SK-N-SH (cell line): ENCODE measurements around the gene ADCY4. TPM values are rescaled to one million over a fixed set of nuclear protein-coding genes. Genes with fewer than 3 reads are reported as not detected.

Experiments used
- CTCF ChIA-PET: fragments of 300-600, 350-600 bp; formaldehyde crosslinking; extraction: SDS; loops from one replicate; lab custom pipeline; 2021; lab: Yijun Ruan, JAX
- POLR2A ChIA-PET: fragments of 350-600 bp; sonication (Branson Sonifier 250); formaldehyde crosslinking; extraction: SDS; loops from one replicate; lab custom pipeline; 2020; ENCODE audit warnings: antibody characterized with exemption, inconsistent platforms; lab: Yijun Ruan, JAX
- DNase-seq: peaks from one replicate; pipeline ENCODE4 v3.0.0; 2012
- H2AFZ ChIP-seq: fragments of 200-600 bp; sonication (generic); 2 replicates; pipeline ENCODE4 v1.8.1; 2016; ENCODE audit warnings: antibody characterized with exemption, mild to moderate bottlenecking, low read depth
- H3F3A ChIP-seq: fragments of 200-600 bp; sonication (generic); replicated peaks from 2 replicates; pipeline ENCODE3; 2016; ENCODE audit warnings: antibody characterized with exemption, mild to moderate bottlenecking; ENCODE audit not compliant: insufficient read depth
- H3K27ac ChIP-seq, 2 experiments: fragments of 200-500 bp in 1 of 2; fragments of 200-600 bp in 1 of 2; sonication (Bioruptor generic) in 1 of 2; sonication (generic), shearing (Covaris generic) in 1 of 2; 2 replicates each; pipeline versions ENCODE4 v1.5.1 to v1.6.1; 2014 to 2016; ENCODE audit warnings: low read depth in 2 of 2, inconsistent platforms in 1 of 2, low read length in 1 of 2, mild to moderate bottlenecking in 1 of 2, mixed read lengths in 1 of 2
- H3K27me3 ChIP-seq: fragments of 200-600 bp; sonication (generic), shearing (Covaris generic); 2 replicates; pipeline ENCODE4 v1.6.1; 2016; ENCODE audit warnings: mixed run types; ENCODE audit not compliant: insufficient read depth
- H3K36me3 ChIP-seq, 2 experiments: fragments of 200-500 bp in 1 of 2; fragments of 200-600 bp in 1 of 2; sonication (Bioruptor generic) in 1 of 2; sonication (generic) in 1 of 2; replicated peaks in 1 of 2; 2 replicates each; pipeline versions ENCODE3 to v1.5.1; 2014 to 2016; ENCODE audit warnings: low read length in 1 of 2, mild to moderate bottlenecking in 1 of 2; ENCODE audit not compliant: insufficient read depth in 2 of 2, control insufficient read depth in 1 of 2
- H3K4me1 ChIP-seq, 2 experiments: fragments of 200-500 bp in 1 of 2; fragments of 200-600 bp in 1 of 2; sonication (Bioruptor generic) in 1 of 2; sonication (generic), shearing (Covaris generic) in 1 of 2; 2 replicates each; pipeline versions ENCODE4 v1.5.1 to v1.6.1; 2014 to 2016; ENCODE audit warnings: low read depth in 1 of 2, low read length in 1 of 2, mixed run types in 1 of 2; ENCODE audit not compliant: insufficient read depth in 2 of 2, control insufficient read depth in 1 of 2
- H3K4me2 ChIP-seq: fragments of 200-600 bp; sonication (generic), shearing (Covaris generic); 2 replicates; pipeline ENCODE4 v1.6.1; 2017; ENCODE audit warnings: mixed run types
- H3K4me3 ChIP-seq, 2 experiments: fragments of 200-500 bp in 1 of 2; fragments of 200-600 bp in 1 of 2; sonication (Bioruptor generic) in 1 of 2; sonication (generic), shearing (Covaris generic) in 1 of 2; 2 replicates each; pipeline versions ENCODE4 v1.5.1 to v1.8.1; 2014 to 2016; ENCODE audit warnings: low read depth in 2 of 2, inconsistent platforms in 1 of 2, low read length in 1 of 2, mild to moderate bottlenecking in 1 of 2, mixed read lengths in 1 of 2, moderate library complexity in 1 of 2
- H3K79me2 ChIP-seq: fragments of 200-600 bp; sonication (generic); 2 replicates; pipeline ENCODE4 v1.8.1; 2017; ENCODE audit warnings: mild to moderate bottlenecking; ENCODE audit not compliant: insufficient read depth
- H3K9ac ChIP-seq: fragments of 200-600 bp; sonication (generic); 2 replicates; pipeline ENCODE4 v1.6.1; 2017; ENCODE audit warnings: mixed run types
- H3K9me2 ChIP-seq: fragments of 200-600 bp; sonication (generic); 2 replicates; pipeline ENCODE4 v1.6.1; 2017; ENCODE audit warnings: mixed run types
- H3K9me3 ChIP-seq: fragments of 200-600 bp; sonication (generic); 2 replicates; pipeline ENCODE4 v1.6.1; 2017; ENCODE audit warnings: mixed run types, mild to moderate bottlenecking, moderate library complexity
- H4K20me1 ChIP-seq: fragments of 200-600 bp; sonication (generic); 2 replicates; pipeline ENCODE4 v1.6.1; 2017; ENCODE audit warnings: mild to moderate bottlenecking, mixed run types; ENCODE audit not compliant: insufficient read depth
- ELF1 ChIP-seq: IDR thresholded peaks from 2 replicates; pipeline ENCODE4 v1.4.0; 2012
- EZH2phosphoT487 ChIP-seq: fragments of 200-600 bp; sonication (generic); IDR thresholded peaks from 2 replicates; pipeline ENCODE4 v1.6.1; 2017; ENCODE audit warnings: low read depth, mixed run types, mild to moderate bottlenecking, antibody characterized with exemption, moderate library complexity, borderline replicate concordance
- FOSL2 ChIP-seq: IDR thresholded peaks from 2 replicates; pipeline ENCODE4 v1.4.0; 2012; ENCODE audit warnings: low read depth, mild to moderate bottlenecking, moderate library complexity, borderline replicate concordance
- FOXJ3 ChIP-seq: sonication (generic); formaldehyde crosslinking; IDR thresholded peaks from 2 replicates; pipeline ENCODE4 v1.5.1; 2020; ENCODE audit warnings: mild to moderate bottlenecking, missing genetic modification reagents
- GABPA ChIP-seq: IDR thresholded peaks from 2 replicates; pipeline ENCODE4 v1.4.0; 2012; ENCODE audit warnings: low read depth, mild to moderate bottlenecking
- IRF3 ChIP-seq: fragments of 150-350 bp; IDR thresholded peaks from 2 replicates; pipeline ENCODE4 v1.6.1; 2016; ENCODE audit warnings: mild to moderate bottlenecking, low read depth, low read length
- MAX ChIP-seq: IDR thresholded peaks from 2 replicates; pipeline ENCODE4 v1.4.0; 2012; ENCODE audit warnings: low read depth
- MEF2A ChIP-seq: IDR thresholded peaks from 2 replicates; pipeline ENCODE4 v1.4.0; 2012; ENCODE audit warnings: low read depth, borderline replicate concordance
- MXI1 ChIP-seq: IDR thresholded peaks from 2 replicates; pipeline ENCODE4 v1.6.1; 2012; ENCODE audit warnings: mild to moderate bottlenecking, low read depth, low read length, improper control_type of control experiment
- NFIC ChIP-seq: IDR thresholded peaks from 2 replicates; pipeline ENCODE4 v1.4.0; 2012; ENCODE audit warnings: borderline replicate concordance
- NRF1 ChIP-seq: IDR thresholded peaks from 2 replicates; pipeline ENCODE4 v1.6.1; 2012; ENCODE audit warnings: low read depth, mild to moderate bottlenecking, low read length
- POLR2AphosphoS5 ChIP-seq: IDR thresholded peaks from 2 replicates; pipeline ENCODE4 v1.6.1; 2012; ENCODE audit warnings: low read depth, low read length
- RAD21 ChIP-seq: IDR thresholded peaks from 2 replicates; pipeline ENCODE4 v1.6.1; 2012; ENCODE audit warnings: mild to moderate bottlenecking, low read length
- RCOR1 ChIP-seq: fragments of 150-350 bp; IDR thresholded peaks from 2 replicates; pipeline ENCODE4 v1.6.1; 2017; ENCODE audit warnings: antibody characterized with exemption, low read length
- RFX5 ChIP-seq: IDR thresholded peaks from 2 replicates; pipeline ENCODE4 v1.6.1; 2012; ENCODE audit warnings: mild to moderate bottlenecking, improper control_type of control experiment, low read length
- SMC3 ChIP-seq: IDR thresholded peaks from 2 replicates; pipeline ENCODE4 v1.6.1; 2012; ENCODE audit warnings: low read depth, low read length, improper control_type of control experiment
- TAF1 ChIP-seq: IDR thresholded peaks from 2 replicates; pipeline ENCODE4 v1.6.1; 2012; ENCODE audit warnings: low read depth, mild to moderate bottlenecking, low read length, moderate library complexity, borderline replicate concordance
- TCF12 ChIP-seq: IDR thresholded peaks from 2 replicates; pipeline ENCODE4 v1.4.0; 2012
- USF2 ChIP-seq: fragments of 150-350 bp; IDR thresholded peaks from 2 replicates; pipeline ENCODE4 v1.6.1; 2017; ENCODE audit warnings: antibody characterized with exemption, low read length, low read depth, borderline replicate concordance
- YY1 ChIP-seq: IDR thresholded peaks from 2 replicates; pipeline ENCODE4 v1.4.0; 2012; ENCODE audit warnings: low read depth, mild to moderate bottlenecking
- WGBS: methylation state at CpG from one replicate; pipeline ENCODE4 v1.1.6; 2017; ENCODE audit warnings: low lambda C conversion rate; 5-methylcytosine and 5-hydroxymethylcytosine counted together
- polyA plus RNA-seq, 3 experiments: library from polyadenylated mRNA; depleted of rRNA; stranded (reverse); fragments of >200 nt; gene quantifications; 2 replicates each; pipeline ENCODE4 v1.2.3, GENCODE V29; 2012
- TF ChIP-seq, protein P1 (sequence below): IDR thresholded peaks from 2 replicates; pipeline ENCODE4; 2012

ADCY4 gene
- polyA plus RNA-seq, 1 of the 3 experiments (the other 2 are of a cell fraction) = 0.08 TPM

GRCh38 chr14:24330973-24331674 lies 3.7 kb downstream of the ADCY4 start:
- Histone ChIP-seq H3K4me2 (no peak overlapping the region), H3K27me3 (peaks cover 23% of the 10 kb centered on the region), H3K27ac (no peak overlapping the region), H3K9me2 (no peaks in the 10 kb centered on the region), H3K79me2 (no peaks in the 10 kb centered on the region), H3F3A (no peaks in the 10 kb centered on the region), H3K9ac (no peak overlapping the region), H3K4me3 (no peak overlapping the region), H4K20me1 (no peaks in the 10 kb centered on the region), H3K36me3 (no peaks in the 10 kb centered on the region), H2AFZ (no peak overlapping the region), H3K4me1 (peaks cover 0 to 21% of the 10 kb centered on the region in 2 experiments; a peak in 1 of 4 replicates), H3K9me3 (no peaks in the 10 kb centered on the region)
- TF ChIP-seq MAX = no peak
- no peak for TF ChIP-seq USF2
- TF ChIP-seq MXI1 = no peak
- no peak for TF ChIP-seq RAD21
- no peak for TF ChIP-seq TCF12
- no peak for TF ChIP-seq NRF1
- no peak for TF ChIP-seq NFIC
- no peak for DNase-seq
- ChIA-PET CTCF (interaction anchor here (0.7 to 12.7 kb wide), 14 partner anchors 10 to 115 kb away, joined by 3 to 445 read pairs (median 4); partner anchors contain the start of genes CBLN3, CIDEB, DHRS1 and KHNYN), POLR2A (interaction anchor here (1.2 kb wide), 1 partner anchor 101 kb away, joined by 3 read pairs; no protein-coding TSS in a partner anchor)
- WGBS = 82% methylated on average over 9 of the region's 10 CpGs

GRCh38 chr14:24329736-24330135 lies 5.1 kb downstream of the ADCY4 start:
- Histone ChIP-seq H3F3A (no peaks in the 10 kb centered on the region), H3K4me2 (no peak overlapping the region), H3K27ac (no peak overlapping the region), H3K4me3 (no peak overlapping the region), H3K27me3 (peaks cover 9% of the 10 kb centered on the region), H3K9me2 (no peaks in the 10 kb centered on the region), H2AFZ (no peak overlapping the region), H3K36me3 (no peaks in the 10 kb centered on the region), H4K20me1 (no peaks in the 10 kb centered on the region), H3K9ac (no peak overlapping the region), H3K9me3 (no peaks in the 10 kb centered on the region), H3K4me1 (peaks cover 0 to 21% of the 10 kb centered on the region in 2 experiments; a peak in 1 of 4 replicates), H3K79me2 (no peaks in the 10 kb centered on the region)
- ChIA-PET POLR2A (interaction anchor here (0.7 kb wide), 1 partner anchor 112 kb away, joined by 3 read pairs; no protein-coding TSS in a partner anchor), CTCF (interaction anchor here (0.7 to 14.6 kb wide), 6 partner anchors 12 to 107 kb away, joined by 4 to 115 read pairs (median 24); partner anchors contain the start of genes CBLN3, CIDEB, KHNYN and LTB4R)
- 80% methylated on average over 8 of the region's 9 CpGs for WGBS
- no peak for DNase-seq
- no peak for TF ChIP-seq RAD21
- no peak for TF ChIP-seq ELF1
- TF ChIP-seq MEF2A = no peak
- TF ChIP-seq, protein P1, sequence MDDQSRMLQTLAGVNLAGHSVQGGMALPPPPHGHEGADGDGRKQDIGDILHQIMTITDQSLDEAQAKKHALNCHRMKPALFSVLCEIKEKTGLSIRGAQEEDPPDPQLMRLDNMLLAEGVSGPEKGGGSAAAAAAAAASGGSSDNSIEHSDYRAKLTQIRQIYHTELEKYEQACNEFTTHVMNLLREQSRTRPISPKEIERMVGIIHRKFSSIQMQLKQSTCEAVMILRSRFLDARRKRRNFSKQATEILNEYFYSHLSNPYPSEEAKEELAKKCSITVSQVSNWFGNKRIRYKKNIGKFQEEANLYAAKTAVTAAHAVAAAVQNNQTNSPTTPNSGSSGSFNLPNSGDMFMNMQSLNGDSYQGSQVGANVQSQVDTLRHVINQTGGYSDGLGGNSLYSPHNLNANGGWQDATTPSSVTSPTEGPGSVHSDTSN = no peak
- no peak for TF ChIP-seq IRF3
- no peak for TF ChIP-seq YY1
- no peak for TF ChIP-seq FOSL2
- TF ChIP-seq EZH2phosphoT487 = no peak
- no peak for TF ChIP-seq RCOR1
- no peak for TF ChIP-seq MAX
- no peak for TF ChIP-seq RFX5
- TF ChIP-seq TAF1 = no peak
- no peak for TF ChIP-seq USF2
- no peak for TF ChIP-seq NFIC
- no peak for TF ChIP-seq GABPA
- TF ChIP-seq FOXJ3 (CRISPR knock-in tag) = no peak
- no peak for TF ChIP-seq NRF1
- no peak for TF ChIP-seq SMC3
- no peak for TF ChIP-seq POLR2AphosphoS5
